ENCODE data around the gene SAMD11. TPM values are rescaled to one million over a fixed set of nuclear protein-coding genes. Genes with fewer than 3 reads are reported as not detected.

SAMD11 gene
- total and polyA plus RNA-seq, 2 of the 8 experiments (the other 6 are each of a cell fraction or from before 2014, with no cell fraction given) = 0.18 to 0.30 TPM

DNA sequence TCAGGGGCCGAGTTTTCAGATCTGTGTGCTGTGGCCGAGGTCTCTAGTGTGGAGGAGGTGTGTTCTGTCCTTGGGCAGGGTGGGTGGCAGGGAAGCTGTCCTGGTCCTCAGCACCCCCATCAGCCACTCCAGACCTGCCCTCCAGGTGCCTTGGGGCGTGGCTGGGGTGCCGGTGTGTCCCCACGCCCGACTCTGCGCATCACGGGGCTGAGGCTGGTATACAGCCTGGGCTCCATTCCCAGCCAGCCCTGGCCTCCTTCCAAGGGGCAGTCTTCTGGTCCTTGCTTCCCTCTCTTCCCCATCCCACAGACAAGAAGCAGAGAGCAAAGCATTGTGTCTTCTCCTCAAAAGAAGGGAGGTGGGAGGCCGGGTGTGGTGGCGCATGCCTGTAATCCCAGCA is 4.0 kb downstream of the SAMD11 start:
- H2AK5ac ChIP-seq (ENCODE audit: low read depth, low read length) = no peak overlapping the region
- WGBS, 2 experiments (ENCODE audit: extremely low coverage in 1 of 2, insufficient coverage in 1 of 2, insufficient read length in 1 of 2, insufficient replicate concordance in 2 of 2, low coverage in 1 of 2, low lambda C conversion rate in 2 of 2, missing lambda C conversion rate in 1 of 2) = 85% methylated on average over 8 of the region's 10 CpGs; no CpG with 5 or more reads in 1 of the 2 experiments
- peaks cover 22 to 24% of the 10 kb centered on the region in 2 experiments for H4K20me1 ChIP-seq (replicated peaks in 1 of 2; ENCODE audit: control insufficient read depth in 1 of 2, insufficient read depth in 2 of 2, low read length in 2 of 2)
- no peak overlapping the region for H3K27ac ChIP-seq (ENCODE audit: low read depth, low read length)
- no peaks in the 10 kb centered on the region for H3K79me2 ChIP-seq (ENCODE audit: control insufficient read depth in 1 of 2, insufficient read depth in 2 of 2, low read length in 2 of 2)
- H2BK20ac ChIP-seq (ENCODE audit: low read length) = no peak overlapping the region
- CTCF ChIA-PET (ENCODE audit: partially characterized antibody) = interaction anchor here (1.3 to 4.6 kb wide), 3 partner anchors 12 to 31 kb away, joined by 3 to 45 read pairs (median 18); partner anchors contain the start of gene NOC2L
- H3K9ac ChIP-seq (replicated peaks in 1 of 4; ENCODE audit: extremely low read depth in 1 of 4, low read depth in 3 of 4, low read length in 3 of 4) = no peak overlapping the region
- H4K8ac ChIP-seq (ENCODE audit: extremely low read depth, insufficient read depth, low read length) = no peak overlapping the region
- H3K27me3 ChIP-seq (replicated peaks in 1 of 4; ENCODE audit: control insufficient read depth in 3 of 4, extremely low read depth in 1 of 4, insufficient read depth in 3 of 4, low read length in 3 of 4) = peaks cover 84 to 99% (median 96%) of the 10 kb centered on the region in 4 experiments
- H3K23ac ChIP-seq (ENCODE audit: insufficient read length) = no peak overlapping the region
- no peak overlapping the region for H2BK12ac ChIP-seq (ENCODE audit: low read depth, low read length)
- no peak overlapping the region for H3K14ac ChIP-seq (ENCODE audit: insufficient read length)
- DNase-seq (ENCODE audit: low read depth in 1 of 2, low spot score in 2 of 2) = no peak
- no peak for FAIRE-seq
- H3K56ac ChIP-seq (replicated peaks; ENCODE audit: insufficient read length, low read depth, low read length) = no peak overlapping the region
- H4K91ac ChIP-seq (replicated peaks; ENCODE audit: insufficient read length, low read length) = no peak overlapping the region
- no peak overlapping the region for H2BK5ac ChIP-seq (ENCODE audit: low read depth, low read length)
- TF ChIP-seq SRF (IDR thresholded peaks at IDR 0.05; ENCODE audit: low read depth, low read length) = no peak
- TF ChIP-seq BACH1 (IDR thresholded peaks at IDR 0.05; ENCODE audit: low read length) = no peak
- TF ChIP-seq NANOG (IDR thresholded peaks at IDR 0.05; ENCODE audit: insufficient read depth, low read depth, low read length, poor library complexity, severe bottlenecking) = no peak
- no peak for TF ChIP-seq HDAC2 (IDR thresholded peaks at IDR 0.05; ENCODE audit: borderline replicate concordance in 1 of 2, low read depth in 2 of 2, low read length in 2 of 2)
- no peak for TF ChIP-seq RBBP5 (IDR thresholded peaks at IDR 0.05; ENCODE audit: borderline replicate concordance, low read depth, low read length)
- TF ChIP-seq JUN (IDR thresholded peaks at IDR 0.05; ENCODE audit: low read depth, low read length) = no peak
- TF ChIP-seq SUZ12 (IDR thresholded peaks at IDR 0.05; ENCODE audit: low read length) = no peak
- no peak for TF ChIP-seq TBP (IDR thresholded peaks at IDR 0.05; ENCODE audit: low read depth, low read length)
- no peak for TF ChIP-seq RXRA (IDR thresholded peaks at IDR 0.05; ENCODE audit: insufficient read depth, low read depth, low read length)
- H3K36me3 ChIP-seq (ENCODE audit: control insufficient read depth in 2 of 4, insufficient read depth in 4 of 4, low read length in 3 of 4) = peaks cover 0 to 8% (median 0%) of the 10 kb centered on the region in 4 experiments; a peak in 1 of 8 replicates
- no peak overlapping the region for H3K4ac ChIP-seq (replicated peaks; ENCODE audit: insufficient read length, low read depth, low read length)
- no peak overlapping the region for H4K5ac ChIP-seq (ENCODE audit: insufficient read length, low read depth, low read length)
- H3K23me2 ChIP-seq (ENCODE audit: low read depth, low read length) = peaks cover 6% of the 10 kb centered on the region; the same call in 1 of the 2 replicates
- H3K4me3 ChIP-seq (ENCODE audit: extremely low read depth in 1 of 4, insufficient read depth in 2 of 4, low read depth in 3 of 4, low read length in 4 of 4) = no peak overlapping the region
- POLR2A ChIA-PET (ENCODE audit: partially characterized antibody) = interaction anchor here (0.9 to 4.0 kb wide), 3 partner anchors 12 to 14 kb away, joined by 3 to 28 read pairs (median 14); no protein-coding TSS in a partner anchor
- H3K18ac ChIP-seq (ENCODE audit: extremely low read depth, low read length) = no peak overlapping the region
- H3K9me3 ChIP-seq (ENCODE audit: insufficient read depth in 2 of 2, low read depth in 1 of 2, low read length in 1 of 2) = no peaks in the 10 kb centered on the region
- H2BK15ac ChIP-seq (ENCODE audit: low read length) = no peak overlapping the region
- H2AFZ ChIP-seq (ENCODE audit: low read length) = no peak overlapping the region
- peaks cover 0 to 28% (median 12%) of the 10 kb centered on the region in 4 experiments; a peak in 6 of 7 replicates for H3K4me1 ChIP-seq (replicated peaks in 1 of 4; ENCODE audit: control insufficient read depth in 3 of 4, insufficient read depth in 4 of 4, low read length in 3 of 4)
- no peak overlapping the region for H3K4me2 ChIP-seq (ENCODE audit: insufficient read depth in 1 of 2, low read depth in 2 of 2, low read length in 2 of 2)
- no peaks in the 10 kb centered on the region for H3K79me1 ChIP-seq (ENCODE audit: low read depth, low read length)
- no peak overlapping the region for H2BK120ac ChIP-seq (replicated peaks; ENCODE audit: low read depth, low read length)
